ENCODE measurements around the gene RNU4-1. TPM values are rescaled to one million over a fixed set of nuclear protein-coding genes. Genes with fewer than 3 reads are reported as not detected.
"Not testable (repeated sequence)": the region's sequence is repeated elsewhere in the genome, so short reads cannot be mapped to it uniquely, and the experiment has no call there.

The RNU4-1 gene
- total and polyA plus RNA-seq, 9 of the 15 experiments (the other 6 are each of a cell fraction or from before 2014, with no cell fraction given): under 0.01 to 19,719 (median 3,563) TPM; not detected in 4

GRCh38 chr12:120247183-120247582 lies 45.9 kb downstream of the RNU4-1 start:
- H3K79me2 ChIP-seq (ENCODE audit: control insufficient read depth, insufficient read depth, low read length): peaks cover 40% of the 10 kb centered on the region
- ChIA-PET POLR2A (interaction anchor here (3.8 to 6.8 kb wide), 6 partner anchors 8 to 47 kb away, joined by 20 to 56 read pairs (median 34); partner anchors contain the start of genes RNU4-1, RNU4-2 and RPLP0), CTCF (ENCODE audit: low intra/inter-chr PET ratio) (no interaction called here)
- no peak overlapping the region for H2AFZ ChIP-seq (ENCODE audit: low read depth, low read length)
- H3K4me3 ChIP-seq: no peak overlapping the region
- no peaks in the 10 kb centered on the region for H3K27me3 ChIP-seq (ENCODE audit: control insufficient read depth in 2 of 2, insufficient read depth in 2 of 2, low read length in 2 of 2)
- H3K9me3 ChIP-seq (replicated peaks; ENCODE audit: control insufficient read depth, insufficient read depth, low read depth, low read length): no peaks in the 10 kb centered on the region
- H3K4me2 ChIP-seq (ENCODE audit: insufficient read depth, low read length): no peak overlapping the region
- TF ChIP-seq ZNF592 (IDR thresholded peaks at IDR 0.05) (no peak), AFF4 (CRISPR knock-in tag; IDR thresholded peaks at IDR 0.05) (no peak), MTA2 (IDR thresholded peaks at IDR 0.05; ENCODE audit: low read depth) (no peak)
- intact Hi-C loops (cut with micrococcal nuclease): no loop called here
- no peak overlapping the region for H3K27ac ChIP-seq (ENCODE audit: extremely low read depth, low read depth, low read length)
- DNase-seq (ENCODE audit: extremely low read depth in 1 of 4, low spot score in 3 of 4) (no peak), FAIRE-seq (no peak), ATAC-seq (no peak)
- peaks cover 33% of the 10 kb centered on the region for H4K20me1 ChIP-seq (replicated peaks; ENCODE audit: control insufficient read depth, insufficient read depth, low read length)
- H3K9me1 ChIP-seq (ENCODE audit: control insufficient read depth, insufficient read depth, low read length): peaks cover 10% of the 10 kb centered on the region
- BruUV-seq (replicated peaks): no TSS peak
- 69% methylated on average over 3 of the region's 3 CpGs for WGBS (ENCODE audit: insufficient coverage, low coverage, missing lambda C conversion rate)
- in situ Hi-C loops (cut with MboI): no loop called here
- H3K4me1 ChIP-seq (replicated peaks in 1 of 2; ENCODE audit: control insufficient read depth in 2 of 2, insufficient read depth in 2 of 2, low read length in 2 of 2): peaks cover 37 to 54% of the 10 kb centered on the region in 2 experiments
- H3K9ac ChIP-seq (ENCODE audit: insufficient read depth in 1 of 2, low read depth in 2 of 2, low read length in 2 of 2): no peak overlapping the region
- no peaks in the 10 kb centered on the region for H3K36me3 ChIP-seq (ENCODE audit: control insufficient read depth, insufficient read depth, low read length)

- H3K9me3 ChIP-seq (replicated peaks; ENCODE audit: control insufficient read depth, insufficient read depth, low read depth, low read length); CTCF ChIA-PET (ENCODE audit: low intra/inter-chr PET ratio); H3K9ac ChIP-seq (ENCODE audit: insufficient read depth in 1 of 2, low read depth in 2 of 2, low read length in 2 of 2); ATAC-seq; H3K27me3 ChIP-seq (ENCODE audit: control insufficient read depth in 2 of 2, insufficient read depth in 2 of 2, low read length in 2 of 2); BruUV-seq (replicated peaks); intact Hi-C loops (cut with micrococcal nuclease); H3K36me3 ChIP-seq (ENCODE audit: control insufficient read depth, insufficient read depth, low read length); DNase-seq (ENCODE audit: extremely low read depth in 1 of 4, low spot score in 3 of 4); H3K27ac ChIP-seq (ENCODE audit: extremely low read depth, low read depth, low read length); H3K9me1 ChIP-seq (ENCODE audit: control insufficient read depth, insufficient read depth, low read length); FAIRE-seq; in situ Hi-C loops (cut with MboI); H3K4me2 ChIP-seq (ENCODE audit: insufficient read depth, low read length); H2AFZ ChIP-seq (ENCODE audit: low read depth, low read length); H3K4me3 ChIP-seq: not testable (repeated sequence)
- peaks cover 38% of the 10 kb centered on the region for H4K20me1 ChIP-seq (replicated peaks; ENCODE audit: control insufficient read depth, insufficient read depth, low read length)
- H3K4me1 ChIP-seq (replicated peaks in 1 of 2; ENCODE audit: control insufficient read depth in 2 of 2, insufficient read depth in 2 of 2, low read length in 2 of 2): peaks cover 37 to 59% of the 10 kb centered on the region in 2 experiments
- WGBS (ENCODE audit: insufficient coverage, low coverage, missing lambda C conversion rate): 72% methylated on average over 5 of the region's 5 CpGs
- peaks cover 43% of the 10 kb centered on the region for H3K79me2 ChIP-seq (ENCODE audit: control insufficient read depth, insufficient read depth, low read length)
- POLR2A ChIA-PET: interaction anchor here (4.6 to 5.0 kb wide), 4 partner anchors 11 to 46 kb away, joined by 20 to 56 read pairs (median 32); partner anchors contain the start of gene RPLP0
Observed at GRCh38 chr12:120246705-120247104, 46.3 kb downstream of the RNU4-1 start.
